Transverse colon (tissue), 4 donors: ENCODE data around the gene CLEC3B.
"Not testable (repeated sequence)": the region's sequence is repeated elsewhere in the genome, so short reads cannot be mapped to it uniquely, and the experiment has no call there.

Experiments
- CTCF ChIP-seq, 5 experiments: fragments of 200-600 bp in 3 of 5; fragments of 450-650 bp in 2 of 5; sonication (generic) in 3 of 5; IDR thresholded peaks; 1 replicate in 2 of 5; 2 replicates in 3 of 5; pipeline ENCODE4 v1.5.1; 2016 to 2017; ENCODE audit warnings: antibody characterized with exemption in 5 of 5, inconsistent platforms in 3 of 5, mild to moderate bottlenecking in 2 of 5, moderate library complexity in 1 of 5
- POLR2AphosphoS5 ChIP-seq, 3 donors: sonication (generic); formaldehyde crosslinking; IDR thresholded peaks; one replicate each; pipeline ENCODE4 v1.6.1; 2016; ENCODE audit warnings: antibody characterized with exemption in 3 of 3

DNA sequence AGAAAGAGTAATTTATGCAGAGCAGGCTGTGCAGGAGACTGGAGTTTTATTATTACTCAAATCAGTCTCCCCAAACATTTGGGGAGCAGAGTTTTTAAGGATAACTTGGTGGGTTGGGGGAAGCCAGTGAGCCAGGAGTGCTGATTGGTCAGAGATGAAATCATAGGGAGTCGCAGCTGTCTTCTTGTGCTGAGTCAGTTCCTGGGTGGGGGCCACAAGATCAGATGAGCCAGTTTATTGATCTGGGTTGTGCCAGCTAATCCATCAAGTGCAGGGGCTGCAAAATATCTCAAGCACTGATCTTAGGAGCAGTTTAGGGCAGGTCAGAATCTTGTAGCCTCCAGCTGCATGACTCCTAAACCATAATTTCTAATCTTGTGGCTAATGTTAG, 27.7 kb downstream of the CLEC3B start:
- not testable (repeated sequence) for TF ChIP-seq POLR2AphosphoS5, CTCF (IDR thresholded peaks at IDR 0.05)
